Measurements from ENCODE around the gene APBB2.
"Not testable (repeated sequence)": the region's sequence is repeated elsewhere in the genome, so short reads cannot be mapped to it uniquely, and the experiment has no call there.

APBB2 gene

GRCh38 chr4:40840985-40841571, 373.3 kb downstream of the APBB2 start:
- DNase-seq, result peak in 3 of 5 donors; percentile 24 to 74 (median 44)

- no peak for DNase-seq
Observed at GRCh38 chr4:40840255-40840984, 373.9 kb downstream of the APBB2 start.

DNA sequence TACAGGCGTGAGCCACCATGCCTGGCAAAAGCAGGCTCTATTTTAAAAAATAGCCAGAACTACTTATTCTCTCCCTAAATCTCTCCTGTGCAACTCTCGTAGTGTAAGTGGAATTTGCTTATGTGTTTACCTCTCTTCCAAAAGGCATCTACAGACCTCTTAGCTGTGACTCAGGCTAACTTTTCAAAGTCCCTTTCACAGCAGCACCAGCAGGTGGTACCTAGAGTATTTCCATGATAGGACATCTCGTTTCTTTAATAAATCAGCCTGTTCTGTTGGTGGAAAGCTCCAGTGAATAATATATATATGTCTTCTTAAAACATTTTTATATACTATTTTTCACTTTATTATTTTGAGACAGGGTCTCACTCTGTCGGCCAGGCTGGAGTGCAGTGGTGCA, 375.6 kb downstream of the APBB2 start:
- DNase-seq, result no peak

GRCh38 chr4:40837094-40837870, 377.1 kb downstream of the APBB2 start:
- no peak for DNase-seq

- DNase-seq, result no peak
Observed at GRCh38 chr4:40833212-40833611, 381.1 kb downstream of the APBB2 start.

GRCh38 chr4:40832175-40832574, 382.2 kb downstream of the APBB2 start:
- DNase-seq, result no peak

DNA sequence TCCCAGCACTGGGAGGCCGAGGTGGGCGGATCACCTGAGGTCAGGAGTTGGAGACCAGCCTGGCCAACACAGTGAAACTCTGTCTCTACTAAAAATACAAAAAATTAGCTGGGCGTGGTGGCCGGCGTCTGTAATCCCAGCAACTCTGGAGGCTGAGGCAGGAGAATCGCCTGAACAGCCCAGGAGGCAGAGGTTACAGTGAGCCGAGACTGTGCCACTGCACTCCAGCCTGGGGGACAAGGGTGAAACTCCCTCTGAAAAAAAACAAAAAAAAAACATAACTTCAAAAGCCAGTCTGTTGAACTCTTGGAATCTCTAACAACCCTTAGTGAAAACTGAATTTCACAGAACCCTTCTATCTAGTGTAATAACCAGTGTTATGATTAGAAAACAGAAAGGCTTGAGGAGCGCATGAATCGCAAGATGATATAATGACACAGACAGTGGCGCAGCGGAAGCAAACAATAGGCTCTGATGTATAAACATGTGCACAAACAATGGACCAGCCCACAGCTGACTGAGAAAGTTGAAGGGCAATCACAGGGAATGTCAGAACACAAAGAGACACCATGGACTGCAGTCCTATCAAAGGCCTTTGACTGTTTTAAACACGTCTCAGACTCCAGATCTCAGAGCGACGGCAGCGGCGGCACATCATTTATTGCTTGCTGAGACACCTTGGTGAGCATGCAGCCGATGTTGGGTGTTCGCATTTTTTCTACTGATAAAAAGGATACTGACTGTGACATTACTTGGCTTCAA, 383.0 kb downstream of the APBB2 start:
- DNase-seq, result no peak

DNA sequence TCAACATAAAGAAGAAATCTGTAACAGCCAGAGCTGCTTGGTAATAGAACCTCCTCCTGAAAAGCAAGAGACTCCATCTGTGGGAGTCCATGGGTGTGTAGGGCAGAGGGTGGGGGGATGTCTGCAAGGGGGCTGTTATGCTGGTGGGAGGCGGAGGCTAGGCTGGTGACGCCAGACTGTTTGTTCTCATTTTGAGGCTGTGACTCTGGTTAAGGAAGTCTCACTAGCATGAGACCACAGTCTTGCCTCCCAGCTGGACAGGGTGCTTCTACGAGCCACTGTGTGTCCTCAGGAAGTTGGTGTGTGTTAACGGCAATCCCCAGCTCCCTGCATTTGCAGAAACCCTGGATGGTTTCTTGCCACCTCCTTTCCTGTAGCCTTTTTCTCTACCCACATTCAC, 384.8 kb downstream of the APBB2 start:
- DNase-seq, result no peak

DNA sequence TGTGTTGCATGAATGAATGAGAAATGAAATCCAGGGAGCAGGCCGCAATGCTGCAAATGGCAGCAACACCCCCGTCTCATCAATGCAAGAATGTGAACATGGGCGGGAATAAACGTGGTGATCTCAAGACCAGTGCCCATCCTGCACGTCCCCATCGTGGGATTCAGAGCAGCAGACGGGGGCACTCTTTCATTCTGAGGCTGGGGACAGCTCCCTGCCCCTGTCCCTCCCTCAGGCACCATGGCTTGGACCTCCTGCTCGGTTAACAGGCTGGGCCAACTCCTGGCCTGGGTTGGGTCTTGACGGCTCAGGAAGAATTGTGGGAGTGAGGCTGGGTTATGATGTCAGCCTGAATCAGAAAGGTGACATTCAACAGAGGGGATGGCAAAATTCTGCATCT, 385.7 kb downstream of the APBB2 start:
- DNase-seq, result no peak

DNA sequence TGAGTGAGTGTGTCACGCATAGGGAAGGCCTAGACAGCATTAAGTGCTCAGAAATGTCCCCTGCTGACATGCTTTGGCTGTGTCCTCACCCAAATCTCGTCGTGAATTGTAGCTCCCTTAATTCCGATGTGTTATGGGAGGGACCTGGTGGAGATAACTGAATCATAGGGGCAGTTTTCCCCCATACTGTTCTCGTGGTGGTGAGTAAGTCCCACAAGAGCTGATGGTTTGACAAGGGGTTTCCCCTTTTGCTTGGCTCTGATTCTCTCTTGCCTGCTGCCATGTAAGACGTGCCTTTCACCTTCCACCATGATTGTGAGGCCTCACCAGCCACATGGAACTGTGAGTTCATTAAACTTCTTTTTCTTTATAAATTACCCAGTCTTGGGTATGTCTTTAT, 386.6 kb downstream of the APBB2 start:
- no peak for DNase-seq

DNA sequence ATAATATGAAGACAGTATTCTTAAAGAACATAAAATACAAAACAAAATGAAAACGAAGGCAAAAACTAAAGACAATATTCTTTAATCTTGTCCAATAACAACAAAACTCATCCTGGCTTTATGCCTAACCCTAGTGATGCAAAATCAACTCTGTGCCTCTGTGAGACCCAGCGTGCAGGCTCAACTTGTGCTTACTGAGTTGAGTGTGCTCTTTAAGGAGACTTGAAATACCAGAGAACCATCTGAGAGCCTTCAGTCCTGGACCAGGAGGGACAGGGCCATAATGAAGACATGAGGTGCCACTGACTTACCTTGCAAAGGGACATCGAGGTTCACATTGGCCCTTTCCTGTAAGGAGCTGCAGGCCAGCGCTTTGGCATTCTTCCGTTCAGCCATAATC, 387.5 kb downstream of the APBB2 start:
- DNase-seq, result no peak

DNA sequence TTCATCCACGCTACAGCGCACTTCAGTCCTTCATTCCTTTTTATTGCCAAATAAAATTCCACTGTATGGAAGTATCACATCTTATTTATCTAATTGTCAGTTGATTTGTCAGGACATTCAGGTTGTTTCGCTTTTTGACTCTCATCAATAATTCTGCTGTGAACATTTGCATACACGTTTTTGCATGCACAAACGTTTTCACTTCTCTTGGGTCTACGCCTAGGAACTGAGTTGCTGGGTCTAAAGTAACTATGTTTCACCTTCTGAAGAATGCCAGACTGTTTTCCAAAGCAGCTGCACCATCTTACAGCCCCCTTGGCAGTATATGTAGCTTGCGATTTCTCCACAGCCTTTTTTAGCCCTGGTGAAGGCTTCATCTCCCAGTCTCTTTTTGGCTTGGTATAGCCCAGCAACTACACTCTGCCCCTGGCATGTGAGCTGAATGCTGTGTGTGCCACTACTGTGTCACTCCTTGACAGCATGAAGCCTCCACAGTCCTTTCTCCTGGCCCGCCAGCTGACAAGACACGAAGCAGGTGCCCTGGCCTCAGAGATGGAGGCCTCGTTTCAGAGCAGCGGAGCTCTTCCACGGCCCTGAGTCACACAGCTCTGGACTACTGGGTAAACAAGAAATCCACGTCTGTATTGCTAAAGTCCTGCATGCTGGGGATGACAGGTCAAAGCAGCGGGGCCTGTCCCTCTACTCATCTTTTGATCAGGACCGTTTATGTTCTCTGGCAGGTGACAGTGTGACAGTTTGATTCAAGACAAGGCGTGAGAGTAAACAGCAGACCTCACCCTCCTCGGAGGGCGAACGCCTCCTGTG, 389.1 kb downstream of the APBB2 start:
- DNase-seq, result no peak

DNA sequence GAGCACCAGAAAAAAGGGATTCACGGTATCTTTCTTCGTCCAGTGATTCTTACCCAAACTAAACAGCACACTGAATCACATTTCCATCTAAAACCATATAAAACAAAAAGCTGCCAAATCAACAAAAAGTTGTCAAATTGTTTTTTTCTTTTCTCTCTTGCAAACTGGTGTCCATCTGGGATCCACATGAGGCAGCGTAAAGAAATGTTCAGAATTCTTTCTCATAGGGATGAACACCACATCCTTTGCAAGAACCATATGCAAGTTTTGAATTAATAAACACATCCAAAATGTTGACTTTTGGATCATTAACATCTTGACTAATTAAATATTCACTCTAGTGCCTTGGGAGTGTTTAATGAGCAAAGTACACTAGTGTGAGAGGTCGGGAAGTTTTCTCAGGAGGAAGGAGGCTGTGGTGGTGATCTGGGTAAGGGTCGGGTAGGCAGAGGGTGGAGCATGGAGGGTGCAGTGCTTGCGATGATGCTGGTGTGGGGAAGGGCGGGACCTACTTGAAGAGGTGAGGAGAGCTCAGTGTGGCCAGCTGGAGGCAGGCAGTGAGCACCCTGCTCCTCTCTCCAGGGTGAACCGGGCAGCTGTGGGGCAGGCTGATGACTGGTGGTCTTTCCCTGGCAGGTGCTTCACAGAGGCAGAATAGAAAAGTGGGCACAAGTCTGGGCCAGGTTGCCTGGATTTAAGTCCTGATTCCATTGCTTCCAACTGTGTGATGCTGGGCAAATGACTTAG, 391.7 kb downstream of the APBB2 start:
- no peak for DNase-seq

GRCh38 chr4:40820101-40820500, 394.2 kb downstream of the APBB2 start:
- no peak for DNase-seq

- DNase-seq, result not testable (repeated sequence)
Observed at GRCh38 chr4:40817157-40817556, 397.2 kb downstream of the APBB2 start.

DNA sequence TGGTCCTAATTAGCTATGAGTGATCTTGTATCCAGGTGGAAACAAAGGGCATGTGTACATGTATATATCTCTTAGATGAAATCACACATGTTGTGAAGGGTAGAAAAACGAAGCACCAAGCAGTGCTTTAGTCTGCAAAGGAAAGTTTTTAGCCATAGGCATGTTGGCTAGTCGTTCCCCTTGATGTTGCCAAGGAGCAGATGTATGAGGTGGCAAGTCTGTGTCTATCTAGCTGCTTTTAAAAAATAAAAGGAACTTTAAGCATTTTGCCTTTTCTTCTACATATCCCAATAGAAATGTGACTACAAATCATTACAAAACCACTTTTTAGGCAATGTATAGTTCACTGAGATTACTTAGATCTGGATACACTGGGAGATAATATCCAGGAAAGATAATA, 401.5 kb downstream of the APBB2 start:
- DNase-seq, result no peak

GRCh38 chr4:40812386-40812785, 402.0 kb downstream of the APBB2 start:
- no peak for DNase-seq

- DNase-seq, result no peak
Observed at GRCh38 chr4:40811956-40812355, 402.4 kb downstream of the APBB2 start.

- DNase-seq, result no peak
Observed at GRCh38 chr4:40808926-40809457, 405.4 kb downstream of the APBB2 start.

DNA sequence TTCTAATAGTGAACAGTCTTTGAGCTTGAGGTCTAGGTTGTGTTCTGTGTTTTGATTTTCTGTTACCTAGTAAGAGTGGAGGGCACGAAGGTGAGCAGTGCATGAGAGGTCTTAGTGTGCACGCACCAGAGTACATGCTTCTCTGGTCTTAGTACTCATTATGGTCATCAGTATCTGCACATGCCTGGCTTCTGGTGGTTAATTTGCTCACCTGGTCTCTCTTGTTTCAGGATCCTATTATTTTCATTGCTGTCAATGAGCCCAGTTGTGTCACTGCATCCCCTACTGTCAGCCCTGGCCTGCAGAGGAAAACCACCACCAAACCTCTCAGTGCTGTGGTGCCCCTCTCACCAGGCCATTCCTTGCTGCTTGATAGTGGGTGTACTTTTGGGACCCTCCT, 409.7 kb downstream of the APBB2 start:
- DNase-seq, result no peak

DNA sequence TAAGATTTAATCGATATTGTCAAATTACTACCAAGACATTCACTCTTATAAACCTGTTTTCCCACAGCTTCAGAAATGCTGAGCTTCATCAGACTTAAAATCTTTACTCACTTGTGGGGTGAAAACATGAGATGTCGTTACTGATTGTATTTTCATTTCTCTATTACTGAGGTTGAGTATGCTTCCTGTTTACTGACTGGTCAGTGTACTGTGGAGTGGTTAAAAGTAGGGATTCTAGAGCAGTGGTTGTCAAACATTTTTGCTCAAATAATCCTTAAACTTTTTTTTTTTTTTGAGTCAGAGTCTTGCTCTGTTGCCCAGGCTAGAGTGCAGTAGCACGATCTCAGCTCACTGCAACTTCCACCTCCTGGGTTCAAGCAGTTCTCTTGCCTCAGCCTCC, 414.3 kb downstream of the APBB2 start:
- peak in 1 of 5 donors; percentile 3 for DNase-seq

Measured in T-helper 1 cell (primary cell).